A549 (cell line): ENCODE results near the gene RAPGEF2.

Source experiments
- CTCF ChIP-seq: fragments of >200 bp; sonication (Bioruptor Twin); formaldehyde crosslinking; IDR thresholded peaks from 3 replicates; pipeline ENCODE4 v1.5.1; 2016
- POLR2A ChIP-seq: IDR thresholded peaks from 2 replicates; pipeline ENCODE4 v1.6.1; 2012; ENCODE audit warnings: mild to moderate bottlenecking, low read length
- USF2 ChIP-seq: fragments of 450-650 bp; IDR thresholded peaks from 2 replicates; pipeline ENCODE4 v1.6.1; 2014; ENCODE audit warnings: antibody characterized with exemption

- TF ChIP-seq POLR2A (no peak), CTCF (peak; percentile 68), USF2 (no peak)
Observed at GRCh38 chr4:159175085-159175988, 72.5 kb downstream of the RAPGEF2 start.
